Measurements from ENCODE around the gene CCNY. TPM values are rescaled to one million over a fixed set of nuclear protein-coding genes. Genes with fewer than 3 reads are reported as not detected.

CCNY gene
- total and polyA plus RNA-seq, 2 donors (not counting 1 experiment from before 2014, with no cell fraction given), result 34.1 to 64.9 TPM

GRCh38 chr10:35384265-35384868, 48.1 kb downstream of the CCNY start:
- CTCF ChIA-PET, result interaction anchor here (1.1 to 1.7 kb wide), 2 partner anchors 180 to 1497 kb away, joined by 3 to 5 read pairs; no protein-coding TSS in a partner anchor
- no peak overlapping the region for H3K27ac ChIP-seq (ENCODE audit: low read length in 2 of 2)

More at GRCh38 chr10:35384265-35384868, 48.1 kb downstream of the CCNY start:
- Mint-ChIP-seq H3K27ac (no peak overlapping the region), H3K27me3 (no peaks in the 10 kb centered on the region), H3K4me3 (no peak overlapping the region), H3K4me1 (peaks cover 66% of the 10 kb centered on the region), H3K9me3 (ENCODE audit: insufficient read depth) (no peaks in the 10 kb centered on the region)
- POLR2A ChIA-PET, result no interaction called here
- ATAC-seq (ENCODE audit: low read depth) (no peak), DNase-seq (no peak)
- H3K4me3 ChIP-seq (ENCODE audit: control extremely low read depth in 1 of 5, extremely low read depth in 1 of 5, insufficient read depth in 1 of 5, low read depth in 2 of 5, low read length in 4 of 5), result no peak overlapping the region
- H2AFZ ChIP-seq (ENCODE audit: insufficient read depth, low read depth, low read length, poor library complexity, severe bottlenecking), result no peak overlapping the region
- 89% methylated on average over 7 of the region's 10 CpGs for WGBS (ENCODE audit: insufficient coverage)
- TF ChIP-seq EZH2 (IDR thresholded peaks at IDR 0.05; ENCODE audit: borderline replicate concordance, insufficient read depth, low read depth, low read length, poor library complexity, severe bottlenecking) (no peak), CTCF (IDR thresholded peaks at IDR 0.05) (no peak)
- peaks cover 97% of the 10 kb centered on the region for H3K79me2 ChIP-seq (ENCODE audit: control insufficient read depth, insufficient read depth, low read length)
- no peak overlapping the region for H3K9ac ChIP-seq (ENCODE audit: low read length)
- H3K36me3 ChIP-seq (replicated peaks in 1 of 2; ENCODE audit: control extremely low read depth in 1 of 2, control insufficient read depth in 1 of 2, extremely low read depth in 1 of 2, insufficient read depth in 2 of 2, low read length in 1 of 2), result no peaks in the 10 kb centered on the region
- peaks cover 0 to 5% (median 3%) of the 10 kb centered on the region in 3 donors for H3K9me3 ChIP-seq (ENCODE audit: control extremely low read depth in 1 of 3, control insufficient read depth in 2 of 3, insufficient read depth in 1 of 3, low read length in 2 of 3)
- H4K20me1 ChIP-seq (ENCODE audit: control insufficient read depth, insufficient read depth, low read length, poor library complexity, severe bottlenecking), result peaks cover 46% of the 10 kb centered on the region
- intact Hi-C loops (cut with micrococcal nuclease), result no loop called here
- H3K27me3 ChIP-seq (replicated peaks in 1 of 4; ENCODE audit: control extremely low read depth in 1 of 4, control insufficient read depth in 3 of 4, insufficient read depth in 4 of 4, low read length in 3 of 4), result no peaks in the 10 kb centered on the region
- H3K4me1 ChIP-seq (ENCODE audit: control insufficient read depth in 2 of 2, insufficient read depth in 2 of 2, low read length in 2 of 2), result peaks cover 25 to 26% of the 10 kb centered on the region in 2 donors
- no peak overlapping the region for H3K4me2 ChIP-seq (replicated peaks; ENCODE audit: low read depth, low read length, poor library complexity, severe bottlenecking)
